Measurements from ENCODE around the gene IGLL1.

- no peak for TF ChIP-seq POLR2A (IDR thresholded peaks at IDR 0.05)
- TF ChIP-seq CTCF (IDR thresholded peaks at IDR 0.05 in 8 of 11, conservative IDR thresholded peaks at IDR 0.05 in 3 of 11) = no peak
Measured at GRCh38 chr22:23544852-23545251, 35.2 kb downstream of the IGLL1 start.

Measured in spleen (tissue), 7 donors.